Spleen (tissue), 11 donors: ENCODE results near the gene DDX41. TPM values are rescaled to one million over a fixed set of nuclear protein-coding genes. Genes with fewer than 3 reads are reported as not detected.
"Not testable (repeated sequence)": the region's sequence is repeated elsewhere in the genome, so short reads cannot be mapped to it uniquely, and the experiment has no call there.

Experiments
- DNase-seq: peaks from one replicate; pipeline ENCODE4 v3.0.0-alpha.2; 2020
- H3K27ac ChIP-seq, 8 donors: fragments of 200-600 bp; sonication (generic) in 7 of 8; 1 replicate in 4 of 8; 2 replicates in 4 of 8; pipeline versions ENCODE4 v1.5.0 to v1.8.0; 2016 to 2021; ENCODE audit warnings: inconsistent platforms in 4 of 8, mild to moderate bottlenecking in 4 of 8, moderate library complexity in 1 of 8
- H3K27me3 ChIP-seq, 7 donors: fragments of 200-600 bp; sonication (generic) in 6 of 7; replicated peaks in 1 of 7; 1 replicate in 4 of 7; 2 replicates in 3 of 7; pipeline versions ENCODE4 v1.5.0 to v1.8.0; 2016 to 2021; ENCODE audit warnings: inconsistent platforms in 3 of 7, mild to moderate bottlenecking in 1 of 7
- H3K36me3 ChIP-seq, 6 donors: fragments of 200-600 bp; sonication (generic) in 5 of 6; 1 replicate in 4 of 6; 2 replicates in 2 of 6; pipeline versions ENCODE4 v1.5.0 to v1.8.0; 2016 to 2021; ENCODE audit warnings: inconsistent platforms in 2 of 6
- H3K4me1 ChIP-seq, 6 donors: fragments of 200-600 bp; sonication (generic) in 5 of 6; 1 replicate in 3 of 6; 2 replicates in 3 of 6; pipeline versions ENCODE4 v1.5.0 to v1.8.0; 2016 to 2021; ENCODE audit warnings: inconsistent platforms in 3 of 6
- H3K4me3 ChIP-seq, 8 donors: fragments of 200-600 bp; sonication (generic) in 7 of 8; 1 replicate in 4 of 8; 2 replicates in 4 of 8; pipeline versions ENCODE4 v1.5.0 to v1.8.0; 2016 to 2021; ENCODE audit warnings: inconsistent platforms in 4 of 8, mild to moderate bottlenecking in 4 of 8, moderate library complexity in 2 of 8
- H3K9me3 ChIP-seq, 8 donors: fragments of 200-600 bp; sonication (generic) in 7 of 8; 1 replicate in 4 of 8; 2 replicates in 4 of 8; pipeline versions ENCODE4 v1.5.0 to v1.8.0; 2016 to 2021; ENCODE audit warnings: inconsistent platforms in 4 of 8
- CTCF ChIP-seq, 11 experiments: fragments of 200-600 bp in 7 of 11; fragments of 450-650 bp in 4 of 11; sonication (generic) in 4 of 11; IDR thresholded peaks in 8 of 11; conservative IDR thresholded peaks in 3 of 11; 1 replicate in 7 of 11; 2 replicates in 4 of 11; pipeline versions ENCODE4 v1.4.0 to v1.8.0; 2016 to 2021; ENCODE audit warnings: antibody characterized with exemption in 11 of 11, inconsistent platforms in 4 of 11, mild to moderate bottlenecking in 1 of 11
- POLR2A ChIP-seq, 3 donors: fragments of 450-650 bp; IDR thresholded peaks; one replicate each; pipeline ENCODE4 v1.5.1; 2017; ENCODE audit warnings: antibody characterized with exemption in 3 of 3, mild to moderate bottlenecking in 1 of 3
- POLR2AphosphoS5 ChIP-seq, 3 donors: sonication (generic); formaldehyde crosslinking; IDR thresholded peaks; one replicate each; pipeline ENCODE4 v1.5.1; 2017; ENCODE audit warnings: antibody characterized with exemption in 3 of 3
- WGBS, 5 donors: extraction: QIAGEN DNeasy Blood & Tissue Kit in 3 of 5; methylation state at CpG; one replicate each; pipeline versions ENCODE4 v1.1.5 to v1.1.7; 2013 to 2018; 5-methylcytosine and 5-hydroxymethylcytosine counted together
- intact Hi-C: fragments of 100-400 bp; cut with DNase I; formaldehyde crosslinking; loops from one replicate; pipeline ENCODE4 v1.15.0; 2023; ENCODE audit warnings: low total_unique reads
- polyA plus RNA-seq, 3 donors: library from polyadenylated mRNA; stranded (reverse); fragments of 200-250 nt; gene quantifications; one replicate each; pipeline ENCODE4 v1.2.1, GENCODE V29; 2013
- total RNA-seq, 7 donors: library from RNA; depleted of rRNA in 3 of 7; stranded (reverse); fragments of >200 nt in 3 of 7; fragmentation: NEBNext Ultra II Directional in 4 of 7; extraction: Animal tissue kit (Norgen Biotek cat#: 25700) in 4 of 7; gene quantifications; one replicate each; pipeline versions ENCODE4 v1.1.0 to v1.2.1, GENCODE V29; 2016 to 2021
- donor health status: healthy with polysubstance abuse.
- donor health status: DM: no; HTN: no; CAD: no; lungs with moderate emphysema.
- donor health status: DM: no; HTN: no; CAD: no.
- donor health status: Bipolar disorder and iron deficiency.
- donor health status: healthy.
- donor health status: DM: no; HTN: no; CAD: no.
- donor health status: DM: yes; HTN: yes; CAD: no.

Gene DDX41
- total and polyA plus RNA-seq, 10 donors, result 68.9 to 126 (median 92.4) TPM

DNA sequence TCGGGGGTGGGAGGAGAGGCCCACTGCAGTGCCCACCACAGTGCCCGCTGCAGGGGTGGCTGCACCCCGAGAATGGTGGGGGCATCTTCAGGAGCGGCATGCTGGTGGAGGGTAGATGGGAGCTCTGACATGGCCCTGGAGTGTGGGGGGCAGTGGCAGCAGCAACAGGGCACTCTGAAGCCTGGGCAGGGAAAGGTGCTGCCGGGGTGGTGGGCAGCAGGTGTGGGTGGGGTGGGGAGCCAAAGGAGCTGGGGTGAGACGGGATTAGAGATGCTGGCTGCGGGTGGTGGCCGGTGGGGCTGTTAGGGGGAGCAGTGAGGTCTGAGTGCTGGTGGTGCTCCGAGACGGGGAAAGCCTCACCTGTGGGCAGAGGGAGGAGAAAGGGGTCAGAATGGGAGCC lies 19.6 kb upstream of the DDX41 start:
- H3K36me3 ChIP-seq, result peaks cover 0 to 85% (median 59%) of the 10 kb centered on the region in 6 donors
- H3K27me3 ChIP-seq, result no peaks in the 10 kb centered on the region
- intact Hi-C loops, result no loop called here
- peak in 2 of 3 donors; percentile 4 to 32 for TF ChIP-seq POLR2AphosphoS5 (IDR thresholded peaks at IDR 0.05)
- no peak for TF ChIP-seq POLR2A (IDR thresholded peaks at IDR 0.05)
- H3K27ac ChIP-seq, result peak overlapping the region in 2 of 8 donors; percentile 16 to 54
- H3K4me3 ChIP-seq, result no peak overlapping the region
- DNase-seq, result peak; percentile 41
- H3K9me3 ChIP-seq, result no peaks in the 10 kb centered on the region
- WGBS, 5 donors, result 91 to 98% (median 96%) methylated on average over 10 of the region's 10 CpGs
- peaks cover 0 to 51% (median 24%) of the 10 kb centered on the region in 6 donors for H3K4me1 ChIP-seq

- Histone ChIP-seq H3K36me3 (peaks cover 0 to 98% (median 72%) of the 10 kb centered on the region in 6 donors), H3K27me3 (no peaks in the 10 kb centered on the region), H3K9me3 (no peaks in the 10 kb centered on the region), H3K27ac (no peak overlapping the region), H3K4me1 (peaks cover 0 to 39% (median 21%) of the 10 kb centered on the region in 6 donors), H3K4me3 (no peak overlapping the region)
- 94 to 98% (median 96%) methylated on average over 7 of the region's 7 CpGs for WGBS, 5 donors
- intact Hi-C loops, result no loop called here
- DNase-seq, result peak; percentile 14
- TF ChIP-seq CTCF (IDR thresholded peaks at IDR 0.05 in 8 of 11, conservative IDR thresholded peaks at IDR 0.05 in 3 of 11), result no peak
- TF ChIP-seq POLR2A (IDR thresholded peaks at IDR 0.05), result no peak
- no peak for TF ChIP-seq POLR2AphosphoS5 (IDR thresholded peaks at IDR 0.05)
Measured at GRCh38 chr5:177535125-177535524, 18.4 kb upstream of the DDX41 start.

DNA sequence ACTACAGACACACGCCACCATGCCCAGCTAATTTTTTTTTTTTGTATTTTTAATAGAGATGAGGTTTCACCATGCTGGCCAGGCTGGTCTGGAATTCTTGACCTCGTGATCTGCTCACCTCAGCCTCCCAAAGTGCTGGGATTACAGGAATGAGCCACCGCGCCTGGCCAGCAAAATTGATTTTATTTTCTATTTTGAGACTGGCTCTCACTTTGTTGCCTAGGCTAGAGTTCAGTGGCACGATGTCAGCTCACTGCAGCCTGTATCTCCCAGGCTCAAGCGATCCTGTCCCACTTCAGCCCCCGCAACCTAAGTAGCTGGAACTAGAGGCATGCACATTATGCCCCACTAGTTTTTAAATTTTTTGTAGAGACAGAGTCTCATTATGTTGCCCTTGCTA lies 17.7 kb upstream of the DDX41 start:
- intact Hi-C loops, DNase-seq, H3K4me3 ChIP-seq, H3K27ac ChIP-seq, H3K27me3 ChIP-seq, H3K9me3 ChIP-seq: not testable (repeated sequence)
- 94 to 99% (median 96%) methylated on average over 7 of the region's 7 CpGs for WGBS, 5 donors
- Histone ChIP-seq H3K36me3 (peaks cover 0 to 100% (median 79%) of the 10 kb centered on the region in 6 donors), H3K4me1 (peaks cover 0 to 32% (median 18%) of the 10 kb centered on the region in 6 donors)

- 91 to 95% (median 93%) methylated on average over 25 to 27 of the region's 27 CpGs for WGBS, 5 donors
- peak; percentile 53 for DNase-seq
- Histone ChIP-seq H3K4me1 (peaks cover 0 to 3% (median 0%) of the 10 kb centered on the region in 6 donors), H3K9me3 (no peaks in the 10 kb centered on the region), H3K27ac (no peak overlapping the region), H3K4me3 (no peak overlapping the region), H3K27me3 (no peaks in the 10 kb centered on the region), H3K36me3 (peaks cover 0 to 100% (median 83%) of the 10 kb centered on the region in 6 donors)
- TF ChIP-seq CTCF (IDR thresholded peaks at IDR 0.05 in 8 of 11, conservative IDR thresholded peaks at IDR 0.05 in 3 of 11) (no peak), POLR2A (IDR thresholded peaks at IDR 0.05) (no peak), POLR2AphosphoS5 (IDR thresholded peaks at IDR 0.05) (no peak)
- intact Hi-C loops, result no loop called here
Measured at GRCh38 chr5:177531209-177531940, 14.6 kb upstream of the DDX41 start.

DNA sequence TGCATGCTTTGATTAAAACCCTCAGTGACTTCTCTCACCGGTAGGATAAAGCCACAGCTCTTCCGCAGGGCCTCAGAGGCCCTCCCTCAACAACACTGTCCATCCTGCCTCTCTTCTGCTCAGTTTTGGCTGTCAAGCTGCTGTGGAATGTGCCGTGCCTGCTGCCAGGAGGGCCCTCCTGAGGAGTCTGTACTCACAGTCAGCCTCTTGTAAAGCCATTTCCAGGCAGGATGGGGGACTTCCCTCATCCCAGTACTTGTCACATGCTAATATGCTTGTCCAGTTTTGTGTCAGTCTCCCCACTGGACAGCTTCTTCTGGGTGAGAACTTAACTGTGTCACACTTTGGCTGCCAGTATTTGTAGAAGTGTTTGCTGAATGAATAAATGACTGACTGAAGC lies 13.9 kb upstream of the DDX41 start:
- H3K9me3 ChIP-seq, result no peaks in the 10 kb centered on the region
- no peak overlapping the region for H3K4me3 ChIP-seq
- no peaks in the 10 kb centered on the region for H3K4me1 ChIP-seq
- WGBS, 5 donors, result 81 to 96% (median 87%) methylated on average over 3 of the region's 3 CpGs
- peak; percentile 11 for DNase-seq
- H3K27me3 ChIP-seq, result no peaks in the 10 kb centered on the region
- no peak overlapping the region for H3K27ac ChIP-seq
- H3K36me3 ChIP-seq, result peaks cover 0 to 100% (median 84%) of the 10 kb centered on the region in 6 donors
- intact Hi-C loops, result no loop called here
- no peak for TF ChIP-seq POLR2A (IDR thresholded peaks at IDR 0.05)
- no peak for TF ChIP-seq POLR2AphosphoS5 (IDR thresholded peaks at IDR 0.05)
- TF ChIP-seq CTCF (IDR thresholded peaks at IDR 0.05 in 8 of 11, conservative IDR thresholded peaks at IDR 0.05 in 3 of 11), result no peak
